Activated CD4-positive, alpha-beta T cell treated with anti-CD3 and anti-CD28 coated beads for 36 hours (primary cell): ENCODE results near the gene BBX. TPM values are rescaled to one million over a fixed set of nuclear protein-coding genes. Genes with fewer than 3 reads are reported as not detected.

Experiments used
- ATAC-seq: fragments of 200-7000 bp; cut with Tn5 transposase; one replicate; pipeline ENCODE4 v1.10.0; 2021; ENCODE audit warnings: mild to moderate bottlenecking, moderate library complexity
- CTCF ChIA-PET: fragments of 350-600 bp; sonication (Branson Sonifier 250); formaldehyde crosslinking; loops from one replicate; lab custom pipeline; 2021; ENCODE audit warnings: antibody characterized with exemption; lab: Charles Lee
- POLR2A ChIA-PET: fragments of 350-600 bp; sonication (Branson Sonifier 250); formaldehyde crosslinking; loops from one replicate; lab custom pipeline; 2021; ENCODE audit warnings: antibody characterized with exemption, inconsistent platforms; lab: Charles Lee
- DNase-seq: peaks from one replicate; pipeline ENCODE4 v3.0.0-alpha.2; 2020
- H3K27ac Mint-ChIP-seq: one replicate; pipeline ENCODE4 v1.8.0; 2021; ENCODE audit warnings: mixed read lengths
- H3K27me3 Mint-ChIP-seq: one replicate; pipeline ENCODE4 v1.8.0; 2021; ENCODE audit warnings: mixed read lengths
- H3K36me3 Mint-ChIP-seq: one replicate; pipeline ENCODE4 v1.8.0; 2021; ENCODE audit warnings: low read depth, mixed read lengths
- H3K4me1 Mint-ChIP-seq: one replicate; pipeline ENCODE4 v1.8.0; 2021; ENCODE audit warnings: mixed read lengths
- H3K4me3 Mint-ChIP-seq: one replicate; pipeline ENCODE4 v1.8.0; 2021; ENCODE audit warnings: mild to moderate bottlenecking, moderate library complexity, mixed read lengths
- H3K9me3 Mint-ChIP-seq: one replicate; pipeline ENCODE4 v1.8.0; 2021; ENCODE audit warnings: low read depth, mixed read lengths
- intact Hi-C, 2 experiments: fragments of 100-400 bp; cut with DNase I in 1 of 2; cut with micrococcal nuclease in 1 of 2; formaldehyde crosslinking; loops; one replicate each; pipeline versions ENCODE4 v1.14.2 to v1.15.1; 2022 to 2024; cut with DNase I, micrococcal nuclease
- total RNA-seq, 2 experiments: library from RNA; stranded (reverse); gene quantifications; one replicate each; pipeline ENCODE4 v1.2.3, GENCODE V29; 2021

BBX gene
- total RNA-seq, 2 experiments from 2014 or later, result 38.9 to 63.4 TPM

GRCh38 chr3:107854733-107855132 lies 332.0 kb downstream of the BBX start:
- ATAC-seq (no peak), DNase-seq (no peak)
- Mint-ChIP-seq H3K27me3 (peaks cover 1% of the 10 kb centered on the region), H3K4me3 (no peak overlapping the region), H3K9me3 (no peaks in the 10 kb centered on the region), H3K4me1 (no peaks in the 10 kb centered on the region), H3K36me3 (no peaks in the 10 kb centered on the region), H3K27ac (no peak overlapping the region)
- ChIA-PET POLR2A (no interaction called here), CTCF (interaction anchor here (0.5 to 1.6 kb wide), 5 partner anchors 9 to 287 kb away, joined by 3 to 5 read pairs (median 4); no protein-coding TSS in a partner anchor)
- intact Hi-C loops, result no loop called here

- H3K36me3 Mint-ChIP-seq, result no peaks in the 10 kb centered on the region
- no peaks in the 10 kb centered on the region for H3K4me1 Mint-ChIP-seq
- intact Hi-C loops, result no loop called here
- CTCF ChIA-PET, result interaction anchor here (0.8 to 1.6 kb wide), 4 partner anchors 8 to 142 kb away, joined by 3 to 4 read pairs (median 4); no protein-coding TSS in a partner anchor
- peaks cover 1% of the 10 kb centered on the region for H3K27me3 Mint-ChIP-seq
- ATAC-seq (peak; percentile 57), DNase-seq (no peak)
- no peaks in the 10 kb centered on the region for H3K9me3 Mint-ChIP-seq
- POLR2A ChIA-PET, result no interaction called here
- no peak overlapping the region for H3K27ac Mint-ChIP-seq
- no peak overlapping the region for H3K4me3 Mint-ChIP-seq
These were observed 332.9 kb downstream of the BBX start for GRCh38 chr3:107855710-107856109.

GRCh38 chr3:107857854-107858253 lies 335.1 kb downstream of the BBX start:
- DNase-seq (no peak), ATAC-seq (no peak)
- H3K9me3 Mint-ChIP-seq, result no peaks in the 10 kb centered on the region
- H3K27me3 Mint-ChIP-seq, result peaks cover 1% of the 10 kb centered on the region
- CTCF ChIA-PET, result interaction anchor here (0.6 to 1.4 kb wide), 4 partner anchors 11 to 502 kb away, joined by 3 to 5 read pairs (median 4); no protein-coding TSS in a partner anchor
- H3K4me1 Mint-ChIP-seq, result peaks cover 2% of the 10 kb centered on the region
- no peak overlapping the region for H3K27ac Mint-ChIP-seq
- H3K36me3 Mint-ChIP-seq, result no peaks in the 10 kb centered on the region
- intact Hi-C loops, result no loop called here
- no peak overlapping the region for H3K4me3 Mint-ChIP-seq
- POLR2A ChIA-PET, result no interaction called here

- Mint-ChIP-seq H3K27me3 (peaks cover 1% of the 10 kb centered on the region), H3K36me3 (no peaks in the 10 kb centered on the region), H3K27ac (no peak overlapping the region), H3K9me3 (no peaks in the 10 kb centered on the region), H3K4me3 (no peak overlapping the region), H3K4me1 (peaks cover 2% of the 10 kb centered on the region)
- DNase-seq (no peak), ATAC-seq (no peak)
- POLR2A ChIA-PET, result no interaction called here
- intact Hi-C loops, result no loop called here
- CTCF ChIA-PET, result interaction anchor here (1.1 to 1.4 kb wide), 3 partner anchors 10 to 99 kb away, joined by 3 to 4 read pairs (median 3); no protein-coding TSS in a partner anchor
These were observed 336.1 kb downstream of the BBX start for GRCh38 chr3:107858876-107859275.

Other genes starting within 250 kb of the BBX start
- gene CCDC54, start 145.5 kb upstream of the BBX start, total RNA-seq, result not detected